Measurements from ENCODE around the gene CAMTA1. TPM values are rescaled to one million over a fixed set of nuclear protein-coding genes. Genes with fewer than 3 reads are reported as not detected.

Gene CAMTA1
- total and polyA plus RNA-seq, 9 of the 15 experiments (the other 6 are each of a cell fraction or from before 2014, with no cell fraction given): 43.9 to 161 (median 65.9) TPM

- H3K9me1 ChIP-seq (ENCODE audit: control insufficient read depth, insufficient read depth, low read length): no peaks in the 10 kb centered on the region
- ChIA-PET CTCF (ENCODE audit: low intra/inter-chr PET ratio) (no interaction called here), POLR2A (no interaction called here)
- TF ChIP-seq, protein P1, sequence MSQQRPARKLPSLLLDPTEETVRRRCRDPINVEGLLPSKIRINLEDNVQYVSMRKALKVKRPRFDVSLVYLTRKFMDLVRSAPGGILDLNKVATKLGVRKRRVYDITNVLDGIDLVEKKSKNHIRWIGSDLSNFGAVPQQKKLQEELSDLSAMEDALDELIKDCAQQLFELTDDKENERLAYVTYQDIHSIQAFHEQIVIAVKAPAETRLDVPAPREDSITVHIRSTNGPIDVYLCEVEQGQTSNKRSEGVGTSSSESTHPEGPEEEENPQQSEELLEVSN (IDR thresholded peaks at IDR 0.05; ENCODE audit: borderline replicate concordance in 1 of 2, extremely low read depth in 1 of 2, insufficient read depth in 1 of 2, insufficient read length in 1 of 2, low read depth in 1 of 2, low read length in 1 of 2, poor library complexity in 1 of 2, severe bottlenecking in 1 of 2): no peak
- TF ChIP-seq PCBP1 (IDR thresholded peaks at IDR 0.05; ENCODE audit: low read depth, low read length, poor library complexity, severe bottlenecking) (no peak), SOX6 (IDR thresholded peaks at IDR 0.05) (no peak), HMGN3 (IDR thresholded peaks at IDR 0.05; ENCODE audit: borderline replicate concordance, extremely low read depth, insufficient read length, low read depth, low read length) (no peak), BMI1 (IDR thresholded peaks at IDR 0.05; ENCODE audit: low read length) (no peak), NFRKB (IDR thresholded peaks at IDR 0.05; ENCODE audit: low read depth) (no peak), SMAD1 (IDR thresholded peaks at IDR 0.05; ENCODE audit: low read depth, low read length, partially characterized antibody) (no peak), KLF16 (IDR thresholded peaks at IDR 0.05) (no peak)
- TF ChIP-seq, protein P2, sequence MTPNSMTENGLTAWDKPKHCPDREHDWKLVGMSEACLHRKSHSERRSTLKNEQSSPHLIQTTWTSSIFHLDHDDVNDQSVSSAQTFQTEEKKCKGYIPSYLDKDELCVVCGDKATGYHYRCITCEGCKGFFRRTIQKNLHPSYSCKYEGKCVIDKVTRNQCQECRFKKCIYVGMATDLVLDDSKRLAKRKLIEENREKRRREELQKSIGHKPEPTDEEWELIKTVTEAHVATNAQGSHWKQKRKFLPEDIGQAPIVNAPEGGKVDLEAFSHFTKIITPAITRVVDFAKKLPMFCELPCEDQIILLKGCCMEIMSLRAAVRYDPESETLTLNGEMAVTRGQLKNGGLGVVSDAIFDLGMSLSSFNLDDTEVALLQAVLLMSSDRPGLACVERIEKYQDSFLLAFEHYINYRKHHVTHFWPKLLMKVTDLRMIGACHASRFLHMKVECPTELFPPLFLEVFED (CRISPR knock-in tag; conservative IDR thresholded peaks at IDR 0.05): no peak
- DNase-seq (ENCODE audit: extremely low read depth in 1 of 4, low spot score in 3 of 4) (no peak), ATAC-seq (no peak), FAIRE-seq (no peak)
- H3K27me3 ChIP-seq (ENCODE audit: control insufficient read depth in 2 of 2, insufficient read depth in 2 of 2, low read length in 2 of 2): peaks cover 0 to 12% of the 10 kb centered on the region in 2 experiments; a peak in 2 of 5 replicates
- in situ Hi-C loops (cut with MboI) (no loop called here), intact Hi-C loops (cut with micrococcal nuclease) (no loop called here)
- BruUV-seq (replicated peaks): no TSS peak
- no peak overlapping the region for H3K27ac ChIP-seq (ENCODE audit: extremely low read depth, low read depth, low read length)
- WGBS (ENCODE audit: insufficient coverage, low coverage, missing lambda C conversion rate): 5% methylated on average over 6 of the region's 6 CpGs
- H3K4me1 ChIP-seq (replicated peaks in 1 of 2; ENCODE audit: control insufficient read depth in 2 of 2, insufficient read depth in 2 of 2, low read length in 2 of 2): no peaks in the 10 kb centered on the region
- H3K36me3 ChIP-seq (ENCODE audit: control insufficient read depth, insufficient read depth, low read length): no peaks in the 10 kb centered on the region
- peaks cover 11% of the 10 kb centered on the region; the same call in 1 of the 2 replicates for H4K20me1 ChIP-seq (replicated peaks; ENCODE audit: control insufficient read depth, insufficient read depth, low read length)
- H3K4me2 ChIP-seq (ENCODE audit: insufficient read depth, low read length): no peak overlapping the region
- H3K79me2 ChIP-seq (ENCODE audit: control insufficient read depth, insufficient read depth, low read length): no peaks in the 10 kb centered on the region
- H3K9ac ChIP-seq (ENCODE audit: insufficient read depth in 1 of 2, low read depth in 2 of 2, low read length in 2 of 2): no peak overlapping the region
- no peak overlapping the region for H3K4me3 ChIP-seq
- no peaks in the 10 kb centered on the region for H3K9me3 ChIP-seq (replicated peaks; ENCODE audit: control insufficient read depth, insufficient read depth, low read depth, low read length)
- H2AFZ ChIP-seq (ENCODE audit: low read depth, low read length): no peak overlapping the region
Measured at GRCh38 chr1:7550981-7551380, 765.7 kb downstream of the CAMTA1 start.
